Putamen (tissue), 1 donor: ENCODE results near the gene WDR27.

Experiments used
- DNase-seq: peaks from one replicate; pipeline ENCODE4 v3.0.0-alpha.2; 2016; ENCODE audit warnings: low spot score

WDR27 gene

GRCh38 chr6:169701954-169702839 is at the start of gene WDR27, which contains the start of gene C6orf120:
TSS of gene WDR27 (minus strand) at chr6:169702029. CDS start at chr6:169689005, 13,024 bp downstream.
TSS of gene C6orf120 (plus strand) at chr6:169702126. CDS start at chr6:169702460, 334 bp downstream.
- DNase-seq: peak; percentile 92

- DNase-seq: no peak
Measured at GRCh38 chr6:169746556-169746955, 44.7 kb upstream of the WDR27 start.

GRCh38 chr6:169745405-169745804 is 43.6 kb upstream of the WDR27 start:
- DNase-seq: no peak

GRCh38 chr6:169741344-169741743 is 39.5 kb upstream of the WDR27 start:
- no peak for DNase-seq

GRCh38 chr6:169738976-169739529 is 37.2 kb upstream of the WDR27 start:
- no peak for DNase-seq

- DNase-seq: no peak
Measured at GRCh38 chr6:169738204-169738975, 36.6 kb upstream of the WDR27 start.

- DNase-seq: no peak
Measured at GRCh38 chr6:169729961-169730360, 28.1 kb upstream of the WDR27 start.

GRCh38 chr6:169726963-169727362 is 25.1 kb upstream of the WDR27 start:
- DNase-seq: no peak

- DNase-seq: no peak
Measured at GRCh38 chr6:169726049-169726400, 24.2 kb upstream of the WDR27 start.

GRCh38 chr6:169725125-169726048 is 23.6 kb upstream of the WDR27 start:
- DNase-seq: peak; percentile 5

- DNase-seq: peak; percentile 39
Measured at GRCh38 chr6:169724494-169725124, 22.8 kb upstream of the WDR27 start, which contains the start of gene PHF10. TSS of gene PHF10 (minus strand) at chr6:169724500. CDS start at chr6:169723931, 569 bp downstream.

- DNase-seq: peak; percentile 44
Measured at GRCh38 chr6:169723991-169724493, 22.2 kb upstream of the WDR27 start.

- DNase-seq: peak; percentile 70
Measured at GRCh38 chr6:169723200-169723909, 21.5 kb upstream of the WDR27 start.

- no peak for DNase-seq
Measured at GRCh38 chr6:169722362-169723199, 20.8 kb upstream of the WDR27 start.

GRCh38 chr6:169720207-169720855 is 18.5 kb upstream of the WDR27 start:
- DNase-seq: no peak

- no peak for DNase-seq
Measured at GRCh38 chr6:169719117-169719516, 17.3 kb upstream of the WDR27 start.

GRCh38 chr6:169714595-169714994 is 12.8 kb upstream of the WDR27 start:
- no peak for DNase-seq

- no peak for DNase-seq
Measured at GRCh38 chr6:169714178-169714577, 12.3 kb upstream of the WDR27 start.

GRCh38 chr6:169710009-169710408 is 8.2 kb upstream of the WDR27 start:
- no peak for DNase-seq
